ENCODE data around the gene TMEM215. TPM values are rescaled to one million over a fixed set of nuclear protein-coding genes. Genes with fewer than 3 reads are reported as not detected.

TMEM215 gene
- polyA plus RNA-seq, 1 donor (not counting 4 experiments of a cell fraction or from before 2014, with no cell fraction given) = not detected

- Histone ChIP-seq H2AFZ (ENCODE audit: control insufficient read depth, low read length) (no peak overlapping the region), H3K4me2 (ENCODE audit: control insufficient read depth, extremely low read depth, insufficient read depth, low read depth, low read length) (no peak overlapping the region), H4K20me1 (ENCODE audit: control insufficient read depth, extremely low read depth, insufficient read depth, low read length) (no peaks in the 10 kb centered on the region), H3K79me2 (ENCODE audit: control insufficient read depth, insufficient read depth, low read length) (no peaks in the 10 kb centered on the region), H3K4me1 (ENCODE audit: control insufficient read depth, extremely low read depth, insufficient read depth, low read length) (no peaks in the 10 kb centered on the region), H3K4me3 (ENCODE audit: control insufficient read depth in 2 of 3, extremely low read depth in 1 of 3, insufficient read depth in 2 of 3, low read depth in 1 of 3, low read length in 3 of 3) (no peak overlapping the region), H3K27me3 (ENCODE audit: control insufficient read depth, extremely low read depth, insufficient read depth, low read length) (no peaks in the 10 kb centered on the region), H3K27ac (ENCODE audit: control insufficient read depth, insufficient read depth, low read length) (no peak overlapping the region), H3K36me3 (ENCODE audit: control insufficient read depth in 2 of 2, extremely low read depth in 1 of 2, insufficient read depth in 2 of 2, low read length in 2 of 2) (no peaks in the 10 kb centered on the region), H3K9ac (ENCODE audit: control insufficient read depth, extremely low read depth, insufficient read depth, low read length) (no peak overlapping the region), H3K9me3 (ENCODE audit: control insufficient read depth, low read depth, low read length) (no peaks in the 10 kb centered on the region), H3K9me1 (ENCODE audit: control insufficient read depth, extremely low read depth, insufficient read depth, low read length) (no peaks in the 10 kb centered on the region)
- no peak for TF ChIP-seq CTCF (optimal IDR thresholded peaks at IDR 0.05 in 1 of 3, IDR thresholded peaks at IDR 0.05 in 1 of 3, conservative IDR thresholded peaks at IDR 0.05 in 1 of 3; ENCODE audit: extremely low read depth in 1 of 3, insufficient read depth in 2 of 3, low read length in 3 of 3)
- TF ChIP-seq EZH2 (IDR thresholded peaks at IDR 0.05; ENCODE audit: low read length) = no peak
- FAIRE-seq (no peak), DNase-seq (ENCODE audit: low read depth, low spot score) (no peak)
- dilution Hi-C loops (cut with MboI; ENCODE audit: extremely low pct_ligation_motif_present, low sequenced_read_pairs) = no loop called here
Observed at GRCh38 chr9:32832346-32832745, 49.0 kb downstream of the TMEM215 start.

Small RNAs within 50 kb of the gene (small RNA-seq; reads per million reads assigned to genes)
- gene RF00019 (ENCODE audit: insufficient read length in 3 of 3, low read depth in 3 of 3, low replicate concordance in 1 of 3) = 0 reads per million in 3 experiments

Other genes starting within 250 kb of the TMEM215 start
- gene SMIM27, start 231.2 kb upstream of the TMEM215 start, polyA plus RNA-seq = 2.0 to 21.9 TPM (median 13.0 TPM) in 3 replicates
- 12.8 to 17.1 TPM (median 13.5 TPM) in 3 replicates for gene TOPORS, start 231.0 kb upstream of the TMEM215 start, polyA plus RNA-seq
- gene NDUFB6, start 210.4 kb upstream of the TMEM215 start, polyA plus RNA-seq = 50.2 to 67.0 TPM (median 60.7 TPM) in 3 replicates
- gene TAF1L, start 147.9 kb upstream of the TMEM215 start, polyA plus RNA-seq = 0.01 TPM in 1 of 3 replicates, not detected in the others
- gene APTX, start 218.1 kb downstream of the TMEM215 start, polyA plus RNA-seq = 53.2 to 86.8 TPM (median 64.7 TPM) in 3 replicates
- gene DNAJA1, start 241.7 kb downstream of the TMEM215 start, polyA plus RNA-seq = 106 to 169 TPM (median 118 TPM) in 3 replicates